ENCODE data around the gene KIF6.

- TF ChIP-seq GATA3 (IDR thresholded peaks at IDR 0.05; ENCODE audit: low read depth, low read length): no peak
- no peak for TF ChIP-seq GATA2 (IDR thresholded peaks at IDR 0.05; ENCODE audit: low read depth, low read length)
Measured at GRCh38 chr6:39391182-39391581, 334.0 kb downstream of the KIF6 start.

All from SH-SY5Y (cell line).